H1 (cell line): Measurements from ENCODE around the gene SH3YL1. TPM values are rescaled to one million over a fixed set of nuclear protein-coding genes. Genes with fewer than 3 reads are reported as not detected.

Experiments used
- CTCF ChIA-PET: fragments of 300-600 bp; sonication (Branson Sonifier 250); formaldehyde crosslinking; loops from one replicate; lab custom pipeline; 2021; ENCODE audit not compliant: partially characterized antibody; lab: Charles Lee
- POLR2A ChIA-PET: fragments of 300-600 bp; sonication (Branson Sonifier 250); formaldehyde crosslinking; loops from one replicate; lab custom pipeline; 2021; ENCODE audit warnings: inconsistent platforms; ENCODE audit not compliant: partially characterized antibody; lab: Charles Lee
- DNase-seq, 2 experiments: peaks; one replicate each; pipeline versions ENCODE4 v3.0.0 to v3.0.0-alpha.2; 2010 to 2022; ENCODE audit warnings: low spot score in 2 of 2, low read depth in 1 of 2, mixed read lengths in 1 of 2
- FAIRE-seq: peaks from 2 replicates; lab custom pipeline; 2011; peaks lifted over from hg19 to GRCh38; lab: Jason Lieb, UNC
- H2AFZ ChIP-seq: 2 replicates; pipeline ENCODE4 v1.8.1; 2012; ENCODE audit warnings: low read length, inconsistent platforms
- H2AK5ac ChIP-seq: 2 replicates; pipeline ENCODE4 v1.6.1; 2013; ENCODE audit warnings: low read depth, low read length
- H2BK120ac ChIP-seq: replicated peaks from 2 replicates; pipeline ENCODE3; 2013; ENCODE audit warnings: low read depth, low read length, inconsistent platforms
- H2BK12ac ChIP-seq: 2 replicates; pipeline ENCODE4 v1.6.1; 2013; ENCODE audit warnings: low read depth, low read length
- H2BK15ac ChIP-seq: 2 replicates; pipeline ENCODE4 v1.6.1; 2013; ENCODE audit warnings: low read length
- H2BK20ac ChIP-seq: 2 replicates; pipeline ENCODE4 v1.6.1; 2013; ENCODE audit warnings: low read length
- H2BK5ac ChIP-seq: 2 replicates; pipeline ENCODE4 v1.6.1; 2013; ENCODE audit warnings: low read depth, low read length
- H3K14ac ChIP-seq: 2 replicates; pipeline ENCODE4 v1.6.1; 2013; ENCODE audit warnings: inconsistent platforms; ENCODE audit not compliant: insufficient read length
- H3K18ac ChIP-seq: 2 replicates; pipeline ENCODE4 v1.6.1; 2013; ENCODE audit warnings: low read length; ENCODE audit errors: extremely low read depth
- H3K23ac ChIP-seq: 2 replicates; pipeline ENCODE4 v1.6.1; 2013; ENCODE audit warnings: inconsistent platforms; ENCODE audit not compliant: insufficient read length
- H3K23me2 ChIP-seq: 2 replicates; pipeline ENCODE4 v1.6.1; 2013; ENCODE audit warnings: low read depth, low read length
- H3K27ac ChIP-seq: 2 replicates; pipeline ENCODE4 v1.6.1; 2011; ENCODE audit warnings: low read depth, low read length, inconsistent platforms
- H3K27me3 ChIP-seq, 4 experiments: replicated peaks in 1 of 4; 1 replicate in 1 of 4; 2 replicates in 3 of 4; pipeline versions ENCODE4 v1.6.1 to v1.8.1; 2011 to 2013; ENCODE audit warnings: low read length in 3 of 4, mild to moderate bottlenecking in 3 of 4, inconsistent platforms in 2 of 4, mixed read lengths in 2 of 4, moderate library complexity in 1 of 4; ENCODE audit not compliant: control insufficient read depth in 3 of 4, insufficient read depth in 3 of 4; ENCODE audit errors: extremely low read depth in 1 of 4
- H3K36me3 ChIP-seq, 4 experiments: 2 replicates each; pipeline versions ENCODE4 v1.6.1 to v1.8.1; 2011 to 2013; ENCODE audit warnings: mild to moderate bottlenecking in 4 of 4, low read length in 3 of 4, moderate library complexity in 2 of 4, control low read depth in 1 of 4, inconsistent platforms in 1 of 4; ENCODE audit not compliant: insufficient read depth in 4 of 4, control insufficient read depth in 2 of 4
- H3K4ac ChIP-seq: replicated peaks from 2 replicates; pipeline ENCODE3; 2013; ENCODE audit warnings: low read length, low read depth, mixed read lengths, inconsistent platforms; ENCODE audit not compliant: insufficient read length
- H3K4me1 ChIP-seq, 4 experiments: replicated peaks in 1 of 4; 1 replicate in 1 of 4; 2 replicates in 3 of 4; pipeline versions ENCODE4 v1.6.1 to v1.8.1; 2011 to 2013; ENCODE audit warnings: low read length in 3 of 4, inconsistent platforms in 2 of 4, mixed read lengths in 1 of 4; ENCODE audit not compliant: insufficient read depth in 4 of 4, control insufficient read depth in 3 of 4
- H3K4me2 ChIP-seq, 2 experiments: 2 replicates each; pipeline versions ENCODE4 v1.6.1 to v1.8.1; 2011 to 2013; ENCODE audit warnings: low read depth in 2 of 2, low read length in 2 of 2, control low read depth in 1 of 2, inconsistent platforms in 1 of 2, mild to moderate bottlenecking in 1 of 2; ENCODE audit not compliant: insufficient read depth in 1 of 2
- H3K4me3 ChIP-seq, 4 experiments: fragments of 200-600, 300-600 bp in 1 of 4; sonication (generic), shearing (Covaris generic), sonication (Bioruptor Twin) in 1 of 4; 2 replicates each; pipeline versions ENCODE4 v1.5.1 to v1.8.1; 2011 to 2016; ENCODE audit warnings: low read length in 4 of 4, low read depth in 3 of 4, control low read depth in 2 of 4, inconsistent platforms in 2 of 4, mild to moderate bottlenecking in 2 of 4, mixed read lengths in 1 of 4, moderate library complexity in 1 of 4; ENCODE audit not compliant: insufficient read depth in 2 of 4; ENCODE audit errors: extremely low read depth in 1 of 4
- H3K56ac ChIP-seq: replicated peaks from 2 replicates; pipeline ENCODE3; 2013; ENCODE audit warnings: low read depth, mild to moderate bottlenecking, mixed read lengths, low read length, inconsistent platforms; ENCODE audit not compliant: insufficient read length
- H3K79me1 ChIP-seq: 2 replicates; pipeline ENCODE4 v1.6.1; 2013; ENCODE audit warnings: low read depth, low read length, control low read depth
- H3K79me2 ChIP-seq, 2 experiments: 2 replicates each; pipeline versions ENCODE4 v1.6.1 to v1.8.1; 2012 to 2013; ENCODE audit warnings: low read length in 2 of 2, mild to moderate bottlenecking in 2 of 2, inconsistent platforms in 1 of 2; ENCODE audit not compliant: insufficient read depth in 2 of 2, control insufficient read depth in 1 of 2
- H3K9ac ChIP-seq, 4 experiments: replicated peaks in 1 of 4; 1 replicate in 1 of 4; 2 replicates in 3 of 4; pipeline versions ENCODE4 v1.6.1 to v1.8.1; 2011 to 2013; ENCODE audit warnings: low read depth in 3 of 4, low read length in 3 of 4, control low read depth in 2 of 4, mild to moderate bottlenecking in 2 of 4, moderate library complexity in 2 of 4, inconsistent platforms in 1 of 4; ENCODE audit errors: extremely low read depth in 1 of 4
- H3K9me3 ChIP-seq, 2 experiments: 2 replicates each; pipeline versions ENCODE4 v1.6.1 to v1.8.1; 2012 to 2013; ENCODE audit warnings: mild to moderate bottlenecking in 2 of 2, moderate library complexity in 2 of 2, control low read depth in 1 of 2, inconsistent platforms in 1 of 2, low read depth in 1 of 2, low read length in 1 of 2, mixed read lengths in 1 of 2; ENCODE audit not compliant: insufficient read depth in 2 of 2
- H4K20me1 ChIP-seq, 2 experiments: replicated peaks in 1 of 2; 2 replicates each; pipeline versions ENCODE3 to v1.8.1; 2011 to 2013; ENCODE audit warnings: inconsistent platforms in 2 of 2, low read length in 2 of 2, mild to moderate bottlenecking in 1 of 2; ENCODE audit not compliant: insufficient read depth in 2 of 2, control insufficient read depth in 1 of 2
- H4K5ac ChIP-seq: 2 replicates; pipeline ENCODE4 v1.6.1; 2013; ENCODE audit warnings: low read length, low read depth, mixed read lengths, inconsistent platforms; ENCODE audit not compliant: insufficient read length
- H4K8ac ChIP-seq: 2 replicates; pipeline ENCODE4 v1.8.0; 2013; ENCODE audit warnings: mild to moderate bottlenecking, moderate library complexity, low read length, inconsistent platforms; ENCODE audit not compliant: insufficient read depth; ENCODE audit errors: extremely low read depth
- H4K91ac ChIP-seq: replicated peaks from 2 replicates; pipeline ENCODE3; 2013; ENCODE audit warnings: low read length, mixed read lengths, inconsistent platforms; ENCODE audit not compliant: insufficient read length
- EZH2 ChIP-seq: fragments of 200-600 bp; sonication (generic); IDR thresholded peaks from 2 replicates; pipeline ENCODE4 v1.7.1; 2012; ENCODE audit warnings: low read depth, mild to moderate bottlenecking, moderate library complexity, low read length, inconsistent platforms; ENCODE audit not compliant: severe bottlenecking
- GABPA ChIP-seq: IDR thresholded peaks from 2 replicates; pipeline ENCODE4 v1.6.1; 2011; ENCODE audit warnings: mild to moderate bottlenecking, low read length, moderate library complexity, borderline replicate concordance; ENCODE audit not compliant: insufficient read depth
- HDAC6 ChIP-seq: IDR thresholded peaks from one replicate; pipeline ENCODE4 v1.7.1; 2012; ENCODE audit warnings: low read depth, mild to moderate bottlenecking, inconsistent platforms, low read length, moderate library complexity
- KDM1A ChIP-seq: fragments of 200-600, 300-600 bp; sonication (generic); IDR thresholded peaks from 2 replicates; pipeline ENCODE4 v1.7.1; 2016; ENCODE audit warnings: mild to moderate bottlenecking, low read length, borderline replicate concordance
- KDM4A ChIP-seq: IDR thresholded peaks from one replicate; pipeline ENCODE4 v1.7.1; 2012; ENCODE audit warnings: low read depth, mild to moderate bottlenecking, moderate library complexity, low read length, inconsistent platforms; ENCODE audit not compliant: severe bottlenecking
- MAX ChIP-seq: IDR thresholded peaks from 2 replicates; pipeline ENCODE4 v1.6.1; 2012; ENCODE audit warnings: inconsistent platforms
- SIRT6 ChIP-seq: IDR thresholded peaks from one replicate; pipeline ENCODE4 v1.7.1; 2012; ENCODE audit warnings: low read length, inconsistent platforms
- SIX5 ChIP-seq: IDR thresholded peaks from 2 replicates; pipeline ENCODE4 v1.6.1; 2011; ENCODE audit warnings: mild to moderate bottlenecking, low read depth, low read length
- SP1 ChIP-seq: IDR thresholded peaks from 2 replicates; pipeline ENCODE4 v1.6.1; 2011; ENCODE audit warnings: low read depth, low read length
- SP2 ChIP-seq: IDR thresholded peaks from 2 replicates; pipeline ENCODE4 v1.6.1; 2012; ENCODE audit warnings: mild to moderate bottlenecking, low read length, inconsistent platforms
- SP4 ChIP-seq: IDR thresholded peaks from 2 replicates; pipeline ENCODE4 v1.6.1; 2012; ENCODE audit warnings: low read length, inconsistent platforms
- SUZ12 ChIP-seq: fragments of 200-600 bp; sonication (generic); IDR thresholded peaks from 2 replicates; pipeline ENCODE4 v1.6.1; 2012; ENCODE audit warnings: mild to moderate bottlenecking, inconsistent platforms, low read length, moderate library complexity, mixed read lengths
- ZNF274 ChIP-seq: IDR thresholded peaks from 2 replicates; pipeline ENCODE4 v1.7.0; 2012; ENCODE audit warnings: low read length, borderline replicate concordance; ENCODE audit errors: extremely low read depth
- WGBS, 2 experiments: shearing (Covaris generic) in 1 of 2; methylation state at CpG; one replicate each; pipeline versions ENCODE4 v1.1.6 to v1.1.7; 2013 to 2015; ENCODE audit warnings: low lambda C conversion rate in 2 of 2, mixed read lengths in 2 of 2, inconsistent platforms in 1 of 2, low coverage in 1 of 2, missing lambda C conversion rate in 1 of 2; ENCODE audit not compliant: insufficient replicate concordance in 2 of 2, insufficient coverage in 1 of 2, insufficient read length in 1 of 2; ENCODE audit errors: extremely low coverage in 1 of 2, missing lambda C conversion rate in 1 of 2; 5-methylcytosine and 5-hydroxymethylcytosine counted together
- polyA plus RNA-seq, 7 experiments: library from polyadenylated mRNA; depleted of rRNA in 3 of 7; stranded (reverse) in 5 of 7; unstranded in 2 of 7; fragments of >200 nt in 5 of 7; fragments of 200-250 nt in 2 of 7; gene quantifications; 1 replicate in 5 of 7; 2 replicates in 1 of 7; 4 replicates in 1 of 7; pipeline versions ENCODE4 v1.2.1 to v1.2.3, GENCODE V29; 2011 to 2013; ENCODE audit warnings: missing spikeins in 2 of 7, mixed read lengths in 2 of 7
- total RNA-seq: library from RNA; stranded (reverse); fragmentation: NEBNext Ultra II Directional; extraction: Animal tissue kit (Norgen Biotek cat#: 25700); gene quantifications from 2 replicates; pipeline ENCODE4 v1.2.1, GENCODE V29; 2021

SH3YL1 gene
- total and polyA plus RNA-seq, 2 of the 8 experiments (the other 6 are each of a cell fraction or from before 2014, with no cell fraction given): 13.6 to 37.2 TPM

DNA sequence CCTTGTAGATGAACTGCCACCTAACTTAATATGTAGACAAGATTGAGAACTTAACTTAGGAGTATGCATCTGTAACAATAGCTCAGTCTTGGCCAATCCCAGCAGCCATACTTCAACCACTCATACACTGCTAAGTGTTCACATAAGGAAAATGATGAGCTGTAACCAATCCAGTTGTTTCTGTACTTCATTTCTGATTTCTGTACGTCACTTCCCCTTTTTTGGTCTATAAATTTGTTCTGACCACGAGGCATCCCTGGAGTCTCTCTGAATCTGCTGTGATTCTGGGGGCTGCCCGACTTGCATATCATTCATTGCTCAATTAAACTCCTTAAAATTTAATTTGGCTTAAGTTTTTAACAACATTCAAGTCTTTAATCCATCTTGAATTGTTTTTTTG, 6.4 kb downstream of the SH3YL1 start:
- H3K9me3 ChIP-seq: peaks cover 11 to 12% of the 10 kb centered on the region in 2 experiments
- H2BK15ac ChIP-seq: no peak overlapping the region
- no peak overlapping the region for H2BK5ac ChIP-seq
- no peak overlapping the region for H3K27ac ChIP-seq
- ChIA-PET POLR2A (no interaction called here), CTCF (interaction anchor here (0.9 to 1.9 kb wide), 3 partner anchors 9 to 20 kb away, joined by 3 to 4 read pairs (median 4); no protein-coding TSS in a partner anchor)
- no peaks in the 10 kb centered on the region for H3K23me2 ChIP-seq
- H4K8ac ChIP-seq: no peak overlapping the region
- no peak overlapping the region for H3K4ac ChIP-seq
- H3K27me3 ChIP-seq: no peaks in the 10 kb centered on the region; a peak in 1 of 7 replicates
- H3K9ac ChIP-seq: no peak overlapping the region
- no peak overlapping the region for H4K5ac ChIP-seq
- H2AK5ac ChIP-seq: no peak overlapping the region
- no peak overlapping the region for H2BK20ac ChIP-seq
- no peaks in the 10 kb centered on the region for H3K79me1 ChIP-seq
- DNase-seq (no peak), FAIRE-seq (no peak)
- H3K4me2 ChIP-seq: no peak overlapping the region
- no peak overlapping the region for H3K23ac ChIP-seq
- no peak overlapping the region for H3K14ac ChIP-seq
- H3K56ac ChIP-seq: no peak overlapping the region
- WGBS, 2 experiments: 94% methylated on average over 3 of the region's 3 CpGs; no CpG with 5 or more reads in 1 of the 2 experiments
- no peak overlapping the region for H3K18ac ChIP-seq
- H4K20me1 ChIP-seq: peaks cover 0 to 5% of the 10 kb centered on the region in 2 experiments
- H2BK12ac ChIP-seq: no peak overlapping the region
- no peak overlapping the region for H3K4me3 ChIP-seq
- peaks cover 0 to 4% (median under 1%) of the 10 kb centered on the region in 4 experiments; a peak in 2 of 7 replicates for H3K4me1 ChIP-seq
- TF ChIP-seq ZNF274: no peak
- no peak for TF ChIP-seq SP4
- no peak for TF ChIP-seq SIRT6
- TF ChIP-seq GABPA: no peak
- TF ChIP-seq KDM1A: no peak
- TF ChIP-seq MAX: no peak
- no peak for TF ChIP-seq SUZ12
- TF ChIP-seq HDAC6: no peak
- TF ChIP-seq SP2: no peak
- TF ChIP-seq EZH2: no peak
- TF ChIP-seq SP1: no peak
- TF ChIP-seq SIX5: no peak
- TF ChIP-seq KDM4A: no peak
- H4K91ac ChIP-seq: no peak overlapping the region
- H3K36me3 ChIP-seq: peaks cover 0 to 18% (median 0%) of the 10 kb centered on the region in 4 experiments; a peak in 3 of 8 replicates
- no peak overlapping the region for H2BK120ac ChIP-seq
- H2AFZ ChIP-seq: no peak overlapping the region
- peaks cover 0 to 19% of the 10 kb centered on the region in 2 experiments; a peak in 2 of 4 replicates for H3K79me2 ChIP-seq
